HG03159 (cell line): ENCODE data around the gene PURA.

Source experiments
- ATAC-seq: cut with Tn5 transposase; IDR thresholded peaks from one replicate; pipeline ENCODE4 v1.9.1; 2021; ENCODE audit warnings: mild to moderate bottlenecking, moderate library complexity; ENCODE audit not compliant: unreplicated experiment

The PURA gene

GRCh38 chr5:140113699-140114263 is at the start of gene PURA:
Gene PURA (plus strand): TSS chr5:140114109. CDS start chr5:140114182, 73 bp downstream.
- ATAC-seq, result peak; percentile 89

- ATAC-seq, result no peak
These were observed 41.1 kb upstream of the PURA start for GRCh38 chr5:140072812-140073211.

GRCh38 chr5:140073296-140073695 is 40.6 kb upstream of the PURA start:
- ATAC-seq, result no peak

- ATAC-seq, result no peak
These were observed 38.5 kb upstream of the PURA start for GRCh38 chr5:140075371-140075770.

- ATAC-seq, result no peak
These were observed 37.8 kb upstream of the PURA start for GRCh38 chr5:140076142-140076541.

GRCh38 chr5:140076788-140077187 is 37.1 kb upstream of the PURA start:
- ATAC-seq, result no peak

GRCh38 chr5:140083120-140083519 is 30.8 kb upstream of the PURA start:
- ATAC-seq, result no peak

- ATAC-seq, result no peak
These were observed 30.3 kb upstream of the PURA start for GRCh38 chr5:140083650-140084049.

GRCh38 chr5:140084541-140084940 is 29.4 kb upstream of the PURA start:
- no peak for ATAC-seq

- no peak for ATAC-seq
These were observed 23.7 kb upstream of the PURA start for GRCh38 chr5:140090251-140090650.

GRCh38 chr5:140093179-140093578 is 20.7 kb upstream of the PURA start:
- no peak for ATAC-seq

- ATAC-seq, result no peak
These were observed 20.0 kb upstream of the PURA start for GRCh38 chr5:140093866-140094265.

GRCh38 chr5:140094889-140095288 is 19.0 kb upstream of the PURA start:
- no peak for ATAC-seq

- ATAC-seq, result no peak
These were observed 12.7 kb upstream of the PURA start for GRCh38 chr5:140101179-140101578.

GRCh38 chr5:140103154-140103553 is 10.8 kb upstream of the PURA start:
- ATAC-seq, result no peak

GRCh38 chr5:140104100-140104499 is 9.8 kb upstream of the PURA start:
- no peak for ATAC-seq

GRCh38 chr5:140106101-140106500 is 7.8 kb upstream of the PURA start:
- no peak for ATAC-seq

- no peak for ATAC-seq
These were observed 7.1 kb upstream of the PURA start for GRCh38 chr5:140106805-140107311.

- peak; percentile 90 for ATAC-seq
These were observed 6.4 kb upstream of the PURA start for GRCh38 chr5:140107312-140108092.

- no peak for ATAC-seq
These were observed 5.6 kb upstream of the PURA start for GRCh38 chr5:140108093-140109017.

GRCh38 chr5:140109018-140109758 is 4.7 kb upstream of the PURA start:
- ATAC-seq, result no peak
